ENCODE results near the gene SCAP. TPM values are rescaled to one million over a fixed set of nuclear protein-coding genes. Genes with fewer than 3 reads are reported as not detected.

The SCAP gene
- total RNA-seq, 1 donor from 2014 or later, result 77.1 TPM

DNA sequence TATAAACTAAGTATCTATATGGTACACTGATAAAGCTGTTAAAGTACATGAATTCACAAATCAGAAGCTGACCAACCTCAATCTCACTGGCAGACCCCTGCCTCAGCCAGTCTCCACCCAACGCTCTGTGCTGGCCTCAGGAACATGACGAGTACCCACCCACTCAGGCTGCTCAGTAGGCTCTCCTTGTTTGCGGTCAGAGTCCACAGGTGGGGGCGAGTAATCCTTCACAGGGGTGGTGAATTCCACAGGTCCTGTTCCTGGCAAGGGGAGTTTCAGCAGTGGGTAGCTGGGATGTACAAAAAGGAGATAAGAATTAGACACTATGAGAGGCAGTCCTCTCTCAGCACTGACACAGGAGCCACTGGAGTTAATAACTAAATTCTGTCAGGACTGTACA lies 40.9 kb downstream of the SCAP start:
- intact Hi-C loops (cut with micrococcal nuclease), result no loop called here

- intact Hi-C loops (cut with micrococcal nuclease), result no loop called here
These were observed 41.9 kb downstream of the SCAP start for GRCh38 chr3:47433796-47434195.

DNA sequence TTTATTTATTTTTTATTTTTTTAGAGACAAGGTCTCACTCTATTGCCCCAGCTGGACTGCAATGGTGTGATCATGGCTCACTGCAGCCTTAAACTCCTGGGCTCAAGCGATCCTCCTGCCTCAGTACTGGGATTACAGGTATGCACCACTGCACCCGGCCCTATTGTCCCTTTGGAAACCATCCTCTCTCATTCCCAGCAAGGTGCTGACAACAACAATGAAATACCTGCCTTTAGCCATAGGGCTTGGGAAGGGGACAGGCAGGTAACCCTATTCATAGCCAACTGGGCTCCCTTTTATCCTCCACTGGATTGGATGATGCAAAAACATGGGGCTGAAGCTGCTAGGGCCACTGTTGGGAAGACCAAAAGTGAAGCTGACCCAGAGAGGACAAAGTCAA lies 43.1 kb downstream of the SCAP start:
- intact Hi-C loops (cut with micrococcal nuclease), result no loop called here

DNA sequence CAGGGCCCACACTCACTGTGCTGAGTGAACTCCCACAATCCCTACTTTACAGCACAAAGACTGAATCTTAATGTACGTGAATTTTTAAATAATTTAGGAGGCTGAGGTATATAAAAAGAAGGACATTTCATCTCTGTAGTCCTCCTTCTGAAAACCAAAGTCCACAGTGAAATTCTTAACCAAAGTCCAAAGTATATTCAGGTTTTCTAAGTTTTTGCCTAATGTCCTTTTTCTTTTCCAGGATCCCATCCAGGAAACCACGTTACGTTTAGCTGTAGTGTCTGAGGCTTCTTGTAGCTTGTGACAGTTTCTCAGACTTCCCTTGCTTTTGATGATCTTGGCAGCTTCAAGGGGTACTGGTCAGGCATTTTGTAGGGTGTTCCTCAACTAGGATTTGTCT lies 44.5 kb downstream of the SCAP start:
- intact Hi-C loops (cut with micrococcal nuclease), result no loop called here

DNA sequence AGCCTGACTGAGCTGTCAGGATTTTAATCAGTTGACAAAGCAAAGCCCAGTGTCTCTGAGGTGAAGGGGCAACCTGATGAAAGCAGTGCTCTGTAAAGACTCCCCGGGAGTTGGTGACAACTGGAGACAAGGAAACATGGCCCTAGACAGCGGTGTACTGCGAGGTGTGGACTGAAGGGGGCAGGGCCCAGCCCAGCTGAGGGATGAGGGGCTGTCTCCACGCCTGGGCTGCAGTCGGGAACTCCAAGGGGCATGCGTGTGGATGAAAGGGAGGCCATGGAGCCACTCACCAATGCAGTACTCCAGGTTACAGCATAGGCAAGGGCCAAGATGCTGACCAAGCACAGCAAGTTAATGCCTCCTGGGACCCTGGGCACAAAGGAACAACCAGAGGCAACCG lies 45.1 kb downstream of the SCAP start:
- intact Hi-C loops (cut with micrococcal nuclease), result no loop called here

GRCh38 chr3:47429476-47430270 lies 46.1 kb downstream of the SCAP start:
- intact Hi-C loops (cut with micrococcal nuclease), result no loop called here

DNA sequence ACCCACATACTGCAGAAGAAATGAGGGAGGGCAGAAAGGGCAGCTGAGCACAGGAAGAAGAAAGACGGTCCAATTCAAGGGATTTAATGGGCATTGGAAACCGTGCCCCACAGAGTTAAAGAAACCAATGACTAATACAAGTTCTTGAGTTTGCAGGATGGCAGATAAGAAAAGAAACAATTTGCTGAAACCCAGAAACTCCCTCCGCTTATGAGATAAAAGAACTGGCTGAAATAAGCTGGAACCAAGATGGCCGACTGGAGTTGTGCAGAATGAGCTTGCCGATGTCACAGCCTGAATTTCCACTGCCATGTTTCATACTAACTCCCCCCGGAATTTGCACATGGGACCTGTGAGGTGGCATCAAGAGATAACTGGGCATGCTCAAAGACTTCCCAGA lies 47.1 kb downstream of the SCAP start:
- intact Hi-C loops (cut with micrococcal nuclease), result no loop called here

DNA sequence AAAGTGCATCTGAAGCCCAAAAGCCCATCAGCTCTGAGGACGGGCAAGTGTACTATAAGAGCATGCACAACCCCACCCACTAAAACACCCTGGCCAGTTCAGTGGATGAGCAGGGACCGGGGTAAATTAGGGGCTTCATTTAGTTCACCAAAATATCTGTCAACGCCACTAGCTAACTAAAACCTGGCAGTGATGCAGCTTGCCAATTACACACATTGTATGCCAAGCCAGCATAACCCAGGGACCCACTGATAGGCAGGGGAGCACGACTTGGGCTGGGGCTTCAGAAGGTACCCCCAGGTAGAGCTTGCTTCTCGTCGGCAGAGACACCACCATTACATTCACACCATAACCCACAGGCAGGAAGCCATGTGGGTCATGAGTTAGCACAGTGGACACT lies 47.9 kb downstream of the SCAP start:
- intact Hi-C loops (cut with micrococcal nuclease), result no loop called here

- intact Hi-C loops (cut with micrococcal nuclease), result no loop called here
These were observed 49.8 kb downstream of the SCAP start for GRCh38 chr3:47425959-47426358.

- intact Hi-C loops (cut with micrococcal nuclease), result no loop called here
These were observed 50.4 kb downstream of the SCAP start for GRCh38 chr3:47425383-47425778.

GRCh38 chr3:47424434-47425382 lies 51.0 kb downstream of the SCAP start:
- intact Hi-C loops (cut with micrococcal nuclease), result no loop called here

GRCh38 chr3:47423548-47424145 lies 52.1 kb downstream of the SCAP start:
- intact Hi-C loops (cut with micrococcal nuclease), result no loop called here

DNA sequence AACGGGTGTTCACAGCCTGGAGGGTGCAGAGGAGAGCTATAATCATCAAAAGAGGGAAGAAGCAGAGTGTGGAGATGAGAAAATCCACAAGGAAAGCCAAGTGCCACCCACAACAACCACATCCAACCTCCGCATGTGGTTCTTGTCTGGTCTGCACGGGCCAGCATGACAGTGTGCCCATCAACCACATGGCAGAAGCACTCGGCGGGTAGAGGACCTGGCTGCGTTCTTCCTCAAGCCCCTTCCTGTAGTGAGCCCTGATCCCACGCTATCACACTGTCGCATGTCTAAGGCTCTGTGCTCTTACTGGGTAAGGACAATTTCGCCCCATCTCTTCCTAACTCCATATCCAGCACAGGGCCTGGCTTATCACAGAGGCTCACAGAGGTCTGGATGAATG lies 53.0 kb downstream of the SCAP start:
- intact Hi-C loops (cut with micrococcal nuclease), result no loop called here

- intact Hi-C loops (cut with micrococcal nuclease), result loop anchor here (1.0 to 2.0 kb wide), 5 partner anchors 42 to 367 kb away; partner anchors contain the start of genes ELP6 and SMARCC1
These were observed 53.7 kb downstream of the SCAP start for GRCh38 chr3:47421741-47422649.

GRCh38 chr3:47420511-47421484 lies 54.9 kb downstream of the SCAP start:
- intact Hi-C loops (cut with micrococcal nuclease), result loop anchor here (1.0 to 2.0 kb wide), 5 partner anchors 40 to 369 kb away; partner anchors contain the start of genes ELP6 and SMARCC1

DNA sequence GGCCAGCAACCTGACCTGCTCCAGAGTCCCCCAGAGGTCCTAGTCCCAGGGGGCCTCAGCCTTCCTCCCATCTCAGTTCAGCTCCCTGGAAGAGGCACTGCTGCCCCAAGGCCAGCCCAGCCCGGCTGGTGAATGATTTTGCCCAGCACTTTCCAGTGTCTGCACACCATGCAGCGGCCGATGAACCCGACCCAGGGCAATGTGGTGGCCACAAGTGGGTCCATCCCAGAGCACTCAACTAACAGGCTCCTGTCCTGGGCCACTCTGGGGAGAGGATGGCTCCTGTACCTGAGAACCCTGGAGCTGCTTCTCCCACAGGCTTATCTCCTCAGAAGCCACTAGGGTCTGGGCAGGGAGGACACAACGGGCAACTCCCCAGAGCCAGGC lies 55.7 kb downstream of the SCAP start:
- intact Hi-C loops (cut with micrococcal nuclease), result loop anchor here (2.0 kb wide), 1 partner anchor 361 kb away; the partner anchor contains the start of gene SMARCC1

DNA sequence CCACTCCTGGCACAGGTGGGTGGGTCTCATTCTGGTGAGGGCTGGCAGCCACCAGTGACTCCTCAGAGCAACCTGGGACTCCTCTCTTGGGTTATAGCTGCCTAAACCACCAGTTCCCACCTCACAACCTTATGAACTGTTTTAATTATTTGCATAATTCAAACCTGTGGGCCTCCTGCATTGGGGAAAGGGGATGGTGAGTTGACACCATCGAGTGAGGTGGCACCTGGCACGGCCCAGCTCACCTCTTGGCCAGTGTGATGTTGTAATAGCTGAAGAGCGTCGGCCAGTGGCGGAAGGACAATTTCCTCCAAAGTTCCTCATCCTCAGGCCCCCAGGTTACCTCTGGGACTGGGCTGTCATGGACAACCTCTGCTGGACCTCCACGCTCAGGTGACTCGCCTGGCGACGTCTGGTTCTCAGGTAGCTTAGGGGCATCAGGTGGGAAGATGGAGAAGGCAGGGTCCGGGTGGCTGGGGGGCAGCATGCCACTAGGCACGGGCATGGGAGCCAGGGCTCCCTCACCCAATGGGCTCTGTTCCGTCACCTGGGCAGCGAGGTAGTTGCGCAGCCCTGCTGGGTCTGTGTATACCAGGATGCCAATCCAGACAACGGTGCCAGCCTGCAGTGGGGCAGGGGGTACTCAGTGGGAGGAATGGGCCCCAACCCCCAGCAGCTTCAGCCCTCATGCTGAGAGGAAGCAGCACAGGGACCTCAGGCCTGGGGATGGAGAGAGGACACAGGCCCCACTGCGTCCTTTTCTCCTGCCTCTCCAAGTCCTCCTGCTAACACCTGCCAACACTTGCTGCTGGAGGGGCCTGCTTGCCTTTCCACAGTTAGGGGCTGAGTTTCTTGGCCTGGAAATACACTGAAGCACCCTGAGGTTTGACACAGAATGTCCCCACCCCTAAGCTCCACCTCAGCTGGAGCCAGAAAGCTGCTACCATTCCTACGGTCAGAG lies 56.4 kb downstream of the SCAP start:
- intact Hi-C loops (cut with micrococcal nuclease), result loop anchor here (2.0 kb wide), 1 partner anchor 361 kb away; the partner anchor contains the start of gene SMARCC1
